Measurements from ENCODE around the gene MAP3K3.

MAP3K3 gene

DNA sequence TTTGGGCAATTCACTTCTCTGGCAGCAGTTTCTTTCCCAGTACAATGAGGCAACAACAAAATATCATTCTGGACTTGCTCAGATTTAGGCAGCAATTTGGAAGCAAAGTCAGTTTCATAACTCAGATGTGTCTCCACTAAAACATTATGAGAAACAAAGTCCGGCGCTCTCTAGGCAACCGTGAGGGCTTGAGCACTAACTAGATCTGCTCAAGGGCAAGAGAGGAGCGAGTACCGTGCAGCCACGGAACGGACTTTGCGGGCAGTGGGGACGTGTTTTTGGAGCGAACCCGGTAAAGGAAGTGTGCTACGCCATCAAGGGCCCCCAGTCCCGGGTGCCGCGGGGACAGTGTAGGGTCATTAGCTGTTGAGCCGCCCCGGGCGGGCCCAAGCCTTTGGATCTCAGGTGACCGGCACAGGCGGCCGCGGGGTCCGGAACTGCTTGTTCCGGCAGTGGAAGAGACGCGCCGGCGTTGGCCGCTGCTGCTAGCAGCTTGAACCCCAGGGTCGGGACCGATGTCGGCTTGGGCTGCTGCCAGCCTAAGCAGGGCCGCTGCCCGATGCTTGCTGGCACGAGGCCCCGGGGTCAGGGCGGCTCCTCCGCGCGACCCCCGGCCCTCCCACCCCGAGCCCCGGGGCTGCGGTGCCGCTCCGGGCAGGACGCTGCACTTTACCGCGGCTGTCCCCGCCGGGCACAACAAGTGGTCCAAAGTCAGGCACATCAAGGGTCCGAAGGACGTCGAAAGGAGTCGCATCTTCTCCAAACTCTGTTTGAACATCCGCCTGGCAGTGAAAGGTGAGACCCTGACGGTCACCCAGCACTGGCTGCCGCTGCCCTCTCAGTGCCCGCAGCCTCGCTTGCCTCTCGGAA, 21.4 kb upstream of the MAP3K3 start, which contains the start of gene TACO1:
TACO1 (plus strand) TSS at position 327 of the 870 bp plus-strand sequence; CDS start at position 516, 189 bp downstream.
- H3K4me3 ChIP-seq (replicated peaks in 1 of 2; ENCODE audit: low read depth in 2 of 2, low read length in 2 of 2) = peak within 1 kb of the TSS; percentile 86 to 89
- TF ChIP-seq, protein P1, sequence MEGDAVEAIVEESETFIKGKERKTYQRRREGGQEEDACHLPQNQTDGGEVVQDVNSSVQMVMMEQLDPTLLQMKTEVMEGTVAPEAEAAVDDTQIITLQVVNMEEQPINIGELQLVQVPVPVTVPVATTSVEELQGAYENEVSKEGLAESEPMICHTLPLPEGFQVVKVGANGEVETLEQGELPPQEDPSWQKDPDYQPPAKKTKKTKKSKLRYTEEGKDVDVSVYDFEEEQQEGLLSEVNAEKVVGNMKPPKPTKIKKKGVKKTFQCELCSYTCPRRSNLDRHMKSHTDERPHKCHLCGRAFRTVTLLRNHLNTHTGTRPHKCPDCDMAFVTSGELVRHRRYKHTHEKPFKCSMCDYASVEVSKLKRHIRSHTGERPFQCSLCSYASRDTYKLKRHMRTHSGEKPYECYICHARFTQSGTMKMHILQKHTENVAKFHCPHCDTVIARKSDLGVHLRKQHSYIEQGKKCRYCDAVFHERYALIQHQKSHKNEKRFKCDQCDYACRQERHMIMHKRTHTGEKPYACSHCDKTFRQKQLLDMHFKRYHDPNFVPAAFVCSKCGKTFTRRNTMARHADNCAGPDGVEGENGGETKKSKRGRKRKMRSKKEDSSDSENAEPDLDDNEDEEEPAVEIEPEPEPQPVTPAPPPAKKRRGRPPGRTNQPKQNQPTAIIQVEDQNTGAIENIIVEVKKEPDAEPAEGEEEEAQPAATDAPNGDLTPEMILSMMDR (IDR thresholded peaks at IDR 0.05; ENCODE audit: low read depth, low read length) = no peak
- peak; percentile 88 to 89 for DNase-seq (ENCODE audit: low read depth in 2 of 2)

DNA sequence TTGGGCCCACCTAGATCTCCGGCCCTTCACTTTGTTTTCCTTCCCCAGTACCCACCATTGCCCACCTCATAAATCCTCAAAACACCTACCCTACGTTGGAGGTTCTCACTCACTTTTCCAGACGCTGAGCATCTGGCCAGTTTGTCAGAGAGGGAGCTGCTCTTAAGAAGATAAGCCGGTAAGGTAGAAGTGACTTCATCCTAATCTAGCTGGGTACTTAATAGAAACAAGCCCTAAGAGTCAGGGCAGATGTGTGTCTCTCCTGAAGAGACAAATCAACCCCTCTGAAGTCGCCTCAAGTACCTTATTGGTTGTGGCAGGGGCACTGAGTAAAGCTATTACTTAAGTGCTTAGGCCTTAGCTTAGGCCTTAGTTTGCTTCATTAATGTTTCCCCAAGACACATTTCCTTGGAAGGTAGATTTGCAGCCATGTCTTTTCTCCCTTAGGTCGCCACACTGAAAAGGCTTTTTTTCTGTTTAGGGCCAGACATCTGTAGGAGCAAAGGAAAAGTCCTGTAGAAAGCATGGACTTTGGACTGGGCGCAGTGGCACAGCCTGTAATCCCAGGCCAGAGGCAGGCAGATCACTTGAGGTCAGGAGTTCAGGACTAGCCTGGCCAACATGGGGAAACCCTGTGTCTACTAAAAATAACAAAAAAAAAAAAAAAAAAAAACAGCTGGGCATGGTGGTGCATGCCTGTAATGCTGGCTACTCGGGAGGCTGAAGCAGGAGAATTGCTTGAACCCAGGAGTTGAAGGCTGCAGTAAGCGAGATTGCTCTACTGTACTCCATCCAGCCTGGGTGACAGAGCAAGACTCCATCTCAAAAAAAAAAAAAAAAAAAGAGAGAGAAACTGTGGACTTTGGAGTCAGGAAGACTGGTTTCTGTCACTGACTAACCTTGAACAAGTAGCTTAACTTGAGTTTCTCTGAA, 20.5 kb upstream of the MAP3K3 start:
- DNase-seq (ENCODE audit: low read depth in 2 of 2) = peak; percentile 11 to 24
- TF ChIP-seq, protein P1 (IDR thresholded peaks at IDR 0.05; ENCODE audit: low read depth, low read length) = no peak
- peak overlapping the region; percentile 86 to 89 for H3K4me3 ChIP-seq (replicated peaks in 1 of 2; ENCODE audit: low read depth in 2 of 2, low read length in 2 of 2)

DNA sequence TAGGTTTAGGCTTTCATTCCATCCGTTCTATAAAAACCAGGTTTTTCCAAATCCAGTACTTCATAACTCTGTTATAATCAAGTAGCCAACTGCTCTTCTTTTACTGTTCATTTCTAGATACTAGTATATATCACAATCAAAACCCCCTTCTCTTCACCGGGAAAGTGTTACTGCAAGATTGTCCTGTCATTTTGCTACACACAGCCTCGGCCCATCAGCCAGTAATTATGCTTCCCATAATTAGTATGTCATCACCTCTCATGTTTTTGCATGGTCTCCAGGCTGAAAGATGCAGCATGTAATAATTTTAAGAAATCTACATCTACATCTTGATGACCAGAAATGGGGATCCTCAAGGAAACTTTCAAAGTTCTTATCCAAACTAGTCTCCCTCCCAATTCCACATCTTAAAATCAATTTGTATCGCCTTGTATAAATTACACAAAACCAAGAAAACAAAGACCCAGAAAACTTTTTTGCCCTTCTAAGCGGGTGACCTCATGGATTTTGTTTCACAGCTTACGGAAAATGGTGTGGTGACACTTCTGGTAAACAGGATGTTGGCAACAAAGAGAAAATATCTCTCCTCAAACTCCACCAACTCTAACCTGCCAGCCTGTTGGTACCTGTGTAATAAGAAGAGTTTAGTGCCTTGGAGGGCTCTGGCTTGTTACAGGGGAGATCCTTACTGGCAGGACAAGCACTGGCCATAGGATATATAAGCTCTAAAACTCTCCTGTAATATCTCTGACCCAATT, 12.2 kb upstream of the MAP3K3 start:
- TF ChIP-seq, protein P1 (IDR thresholded peaks at IDR 0.05; ENCODE audit: low read depth, low read length) = no peak
- no peak for DNase-seq (ENCODE audit: low read depth in 2 of 2)
- H3K4me3 ChIP-seq (replicated peaks in 1 of 2; ENCODE audit: low read depth in 2 of 2, low read length in 2 of 2) = no peak overlapping the region

DNA sequence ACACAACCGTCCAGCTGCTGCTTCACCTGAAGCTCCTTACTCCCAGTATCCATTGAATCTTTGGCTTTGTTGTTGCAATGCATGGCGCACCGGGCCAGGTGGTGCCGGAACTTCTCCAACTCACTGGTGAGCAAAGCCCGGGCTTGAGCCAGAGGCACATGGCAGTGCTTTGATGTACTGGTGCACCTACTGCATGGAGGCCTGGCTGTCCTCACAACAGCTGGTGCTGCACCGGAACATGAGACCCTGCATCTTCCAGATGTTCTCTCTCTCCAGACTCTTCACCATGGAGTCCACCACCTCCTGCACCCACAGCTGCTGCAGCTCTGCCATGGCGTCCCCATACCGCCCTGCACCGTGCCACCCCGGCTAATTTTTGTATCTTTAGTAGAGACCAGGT, 11.4 kb upstream of the MAP3K3 start:
- no peak for DNase-seq (ENCODE audit: low read depth in 2 of 2)
- TF ChIP-seq, protein P1 (IDR thresholded peaks at IDR 0.05; ENCODE audit: low read depth, low read length) = no peak
- no peak overlapping the region for H3K4me3 ChIP-seq (replicated peaks in 1 of 2; ENCODE audit: low read depth in 2 of 2, low read length in 2 of 2)

DNA sequence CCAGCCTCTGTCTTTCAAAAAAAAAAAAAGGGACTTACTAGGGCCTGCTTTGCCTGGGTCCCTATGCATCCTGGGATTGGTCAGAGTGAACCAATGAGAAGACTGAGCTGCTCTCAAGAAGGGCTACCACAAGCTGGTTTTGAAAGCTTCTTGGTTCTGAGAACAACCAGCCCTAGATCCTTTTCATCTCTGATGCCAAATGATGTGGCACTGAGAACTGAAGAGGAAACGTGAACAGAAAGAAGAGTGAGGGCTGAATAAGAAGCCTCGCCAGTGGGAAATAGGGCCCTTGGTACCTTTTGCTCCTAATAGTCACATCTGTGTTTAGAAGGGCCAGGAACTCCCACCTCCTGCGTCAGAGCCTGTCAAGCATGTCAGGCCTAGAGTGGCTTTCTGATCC, 10.9 kb upstream of the MAP3K3 start:
- DNase-seq (ENCODE audit: low read depth in 2 of 2) = no peak

More for the DNA sequence above, 10.9 kb upstream of the MAP3K3 start:
- TF ChIP-seq, protein P1 (IDR thresholded peaks at IDR 0.05; ENCODE audit: low read depth, low read length) = no peak
- no peak overlapping the region for H3K4me3 ChIP-seq (replicated peaks in 1 of 2; ENCODE audit: low read depth in 2 of 2, low read length in 2 of 2)

All from cardiac fibroblast (primary cell).